Neuronal stem cell (in vitro differentiated cells): ENCODE data around the gene NAE1.
"Not testable (repeated sequence)": the region's sequence is repeated elsewhere in the genome, so short reads cannot be mapped to it uniquely, and the experiment has no call there.

Experiments
- DNase-seq: peaks from one replicate; pipeline ENCODE4 v3.0.0-alpha.2; 2013; ENCODE audit warnings: low spot score
- H2AFZ ChIP-seq: one replicate; pipeline ENCODE4 v1.6.1; 2013; ENCODE audit warnings: mild to moderate bottlenecking, low read length, inconsistent platforms
- H2AK5ac ChIP-seq: 2 replicates; pipeline ENCODE4 v1.6.1; 2013; ENCODE audit warnings: low read depth, mild to moderate bottlenecking, inconsistent platforms, low read length, moderate library complexity, mixed read lengths
- H2BK120ac ChIP-seq: 2 replicates; pipeline ENCODE4 v1.6.1; 2013; ENCODE audit warnings: low read depth, mild to moderate bottlenecking, inconsistent platforms, low read length, moderate library complexity, mixed read lengths
- H2BK12ac ChIP-seq: one replicate; pipeline ENCODE4 v1.6.1; 2013; ENCODE audit warnings: low read length, inconsistent platforms
- H2BK15ac ChIP-seq: 2 replicates; pipeline ENCODE4 v1.6.1; 2013; ENCODE audit warnings: mild to moderate bottlenecking, low read length, inconsistent platforms, mixed read lengths
- H2BK5ac ChIP-seq: one replicate; pipeline ENCODE4 v1.6.1; 2013; ENCODE audit warnings: inconsistent platforms, mild to moderate bottlenecking, low read length, moderate library complexity
- H3K14ac ChIP-seq: one replicate; pipeline ENCODE4 v1.6.1; 2013; ENCODE audit warnings: low read length, inconsistent platforms
- H3K18ac ChIP-seq: 2 replicates; pipeline ENCODE4 v1.6.1; 2013; ENCODE audit warnings: low read length, inconsistent platforms
- H3K23ac ChIP-seq: 2 replicates; pipeline ENCODE4 v1.6.1; 2013; ENCODE audit warnings: low read depth, mild to moderate bottlenecking, mixed read lengths, low read length, inconsistent platforms; ENCODE audit not compliant: poor library complexity
- H3K27ac ChIP-seq: replicated peaks from 3 replicates; pipeline ENCODE4 v1.5.1; 2013; ENCODE audit warnings: low read length, inconsistent platforms
- H3K27me3 ChIP-seq, 3 experiments: 2 replicates each; pipeline ENCODE4 v1.6.1; 2013; ENCODE audit warnings: low read length in 3 of 3, mild to moderate bottlenecking in 2 of 3, inconsistent platforms in 1 of 3, low read depth in 1 of 3, mixed read lengths in 1 of 3, moderate library complexity in 1 of 3; ENCODE audit not compliant: control insufficient read depth in 3 of 3, insufficient read depth in 3 of 3
- H3K36me3 ChIP-seq, 2 donors: replicated peaks in 1 of 2; 2 replicates each; pipeline ENCODE4 v1.6.1; 2013; ENCODE audit warnings: low read length in 2 of 2; ENCODE audit not compliant: control insufficient read depth in 2 of 2, insufficient read depth in 2 of 2
- H3K4ac ChIP-seq: 2 replicates; pipeline ENCODE4 v1.6.1; 2013; ENCODE audit warnings: inconsistent platforms, mild to moderate bottlenecking, low read length, moderate library complexity
- H3K4me1 ChIP-seq, 2 donors: 1 replicate in 1 of 2; 2 replicates in 1 of 2; pipeline ENCODE4 v1.6.1; 2013; ENCODE audit warnings: low read length in 2 of 2, low read depth in 1 of 2; ENCODE audit not compliant: control insufficient read depth in 2 of 2, insufficient read depth in 1 of 2
- H3K4me2 ChIP-seq: one replicate; pipeline ENCODE4 v1.6.1; 2013; ENCODE audit warnings: mild to moderate bottlenecking, low read length, inconsistent platforms; ENCODE audit not compliant: insufficient read depth, poor library complexity, severe bottlenecking
- H3K4me3 ChIP-seq, 2 donors: 2 replicates each; pipeline ENCODE4 v1.5.1; 2013; ENCODE audit warnings: low read length in 2 of 2, mild to moderate bottlenecking in 2 of 2, inconsistent platforms in 1 of 2, moderate library complexity in 1 of 2
- H3K79me1 ChIP-seq: one replicate; pipeline ENCODE4 v1.6.1; 2013; ENCODE audit warnings: low read depth, mild to moderate bottlenecking, inconsistent platforms, low read length, moderate library complexity
- H3K9ac ChIP-seq: one replicate; pipeline ENCODE4 v1.6.1; 2013; ENCODE audit warnings: mild to moderate bottlenecking, low read depth, low read length, inconsistent platforms; ENCODE audit not compliant: poor library complexity
- H3K9me3 ChIP-seq, 2 donors: replicated peaks in 1 of 2; 2 replicates each; pipeline versions ENCODE3 to v1.6.1; 2013; ENCODE audit warnings: low read length in 2 of 2, mild to moderate bottlenecking in 2 of 2, inconsistent platforms in 1 of 2, low read depth in 1 of 2, mixed read lengths in 1 of 2, moderate library complexity in 1 of 2; ENCODE audit not compliant: control insufficient read depth in 2 of 2, insufficient read depth in 1 of 2
- H4K8ac ChIP-seq: one replicate; pipeline ENCODE4 v1.6.1; 2013; ENCODE audit warnings: low read depth, mild to moderate bottlenecking, inconsistent platforms, low read length, moderate library complexity
- H4K91ac ChIP-seq: one replicate; pipeline ENCODE4 v1.6.1; 2013; ENCODE audit warnings: low read length, low read depth, mild to moderate bottlenecking, inconsistent platforms; ENCODE audit not compliant: poor library complexity
- WGBS, 2 donors: extraction: QIAGEN DNeasy Blood & Tissue Kit; methylation state at CpG; one replicate each; pipeline ENCODE4 v1.1.7; 2013; ENCODE audit warnings: missing lambda C conversion rate in 2 of 2, mixed read lengths in 1 of 2; ENCODE audit not compliant: insufficient read length in 2 of 2, insufficient replicate concordance in 1 of 2; ENCODE audit errors: extremely low coverage in 2 of 2; 5-methylcytosine and 5-hydroxymethylcytosine counted together

Gene NAE1

DNA sequence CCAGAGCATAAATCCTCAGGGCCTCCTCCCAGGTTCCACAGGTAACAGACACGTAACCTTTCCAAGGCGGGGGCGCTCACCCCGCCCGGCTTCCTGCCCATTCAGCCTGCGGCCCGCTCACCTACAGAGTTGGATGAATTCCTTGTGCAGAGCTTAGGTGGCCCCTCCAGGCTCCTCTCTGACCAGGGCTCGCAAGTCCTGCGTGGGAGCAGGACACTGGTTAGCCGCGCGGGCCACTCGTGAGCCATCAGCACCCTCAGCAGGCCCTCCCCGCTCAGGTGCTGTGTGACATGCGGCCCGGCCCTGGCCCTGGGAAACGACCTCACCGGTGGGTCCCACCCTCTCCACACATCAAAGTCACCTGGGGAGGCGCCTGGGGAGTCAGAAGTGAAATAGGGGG is 29.9 kb downstream of the NAE1 start:
- no CpG with 5 or more reads among the region's 19 CpGs for WGBS, 2 donors
- Histone ChIP-seq H2BK5ac (no peak overlapping the region), H2AK5ac (no peak overlapping the region), H2BK120ac (no peak overlapping the region), H3K18ac (peak overlapping the region; percentile 48), H4K8ac (no peak overlapping the region), H3K79me1 (no peaks in the 10 kb centered on the region), H3K4ac (no peak overlapping the region), H3K36me3 (peaks cover 23 to 47% of the 10 kb centered on the region in 2 donors), H3K23ac (no peak overlapping the region), H3K9me3 (no peaks in the 10 kb centered on the region), H2BK15ac (no peak overlapping the region), H3K14ac (no peak overlapping the region), H4K91ac (no peak overlapping the region), H3K4me1 (no peaks in the 10 kb centered on the region), H2BK12ac (no peak overlapping the region), H3K27me3 (no peaks in the 10 kb centered on the region), H3K4me3 (no peak overlapping the region), H2AFZ (no peak overlapping the region), H3K9ac (no peak overlapping the region), H3K27ac (no peak overlapping the region), H3K4me2 (no peak overlapping the region)
- DNase-seq: no peak

DNA sequence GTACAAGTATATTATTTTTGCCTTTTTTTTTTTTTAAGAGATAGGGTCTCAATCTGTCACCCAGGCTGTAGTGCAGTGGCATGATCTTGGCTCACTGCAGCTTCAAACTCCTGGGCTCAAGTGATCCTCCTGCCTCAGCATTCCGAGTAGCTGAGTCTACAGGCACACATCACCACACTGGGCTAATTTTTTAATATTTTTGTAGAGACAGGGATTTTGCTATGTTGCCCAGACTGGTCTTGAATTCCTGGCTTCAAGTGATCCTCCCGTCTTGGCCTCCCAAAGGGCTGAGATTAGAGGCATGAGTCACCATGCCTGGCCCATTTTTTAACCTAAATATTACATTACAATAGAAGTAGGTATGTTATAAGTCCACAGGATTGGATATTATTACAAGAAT is 32.6 kb downstream of the NAE1 start:
- Histone ChIP-seq H3K36me3 (peaks cover 9 to 21% of the 10 kb centered on the region in 2 donors), H2AK5ac (no peak overlapping the region), H3K27me3 (no peaks in the 10 kb centered on the region), H3K79me1 (no peaks in the 10 kb centered on the region), H2BK15ac (no peak overlapping the region), H3K4me2 (no peak overlapping the region), H4K8ac (no peak overlapping the region), H2BK5ac (no peak overlapping the region), H3K9ac (no peak overlapping the region), H3K18ac (no peak overlapping the region), H3K14ac (no peak overlapping the region), H3K4me3 (no peak overlapping the region), H3K23ac (no peak overlapping the region), H3K4me1 (no peaks in the 10 kb centered on the region), H3K9me3 (no peaks in the 10 kb centered on the region), H2BK120ac (no peak overlapping the region), H2AFZ (no peak overlapping the region), H3K4ac (no peak overlapping the region), H2BK12ac (no peak overlapping the region), H4K91ac (no peak overlapping the region), H3K27ac (no peak overlapping the region)
- no CpG with 5 or more reads among the region's 2 CpGs for WGBS, 2 donors
- no peak for DNase-seq

DNA sequence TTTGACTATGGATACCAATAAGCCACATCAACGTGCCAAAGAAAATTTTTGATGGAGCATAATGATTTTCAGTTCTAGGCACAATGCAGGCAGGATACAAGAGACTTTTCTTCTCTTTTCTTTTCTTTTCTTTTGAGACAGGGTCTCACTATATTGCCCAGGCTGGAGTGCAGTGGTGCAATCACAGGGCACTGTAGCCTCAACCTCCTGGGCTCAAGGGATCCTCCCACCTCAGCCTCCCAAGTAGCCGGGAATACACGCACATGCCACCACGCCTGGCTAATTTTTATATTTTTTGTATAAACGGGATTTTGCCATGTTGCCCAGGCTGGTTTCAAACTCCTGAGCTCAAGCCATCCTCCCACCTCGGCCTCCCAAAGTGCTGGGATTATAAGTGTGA is 36.8 kb downstream of the NAE1 start:
- H3K4me3 ChIP-seq, H3K14ac ChIP-seq, DNase-seq, H3K27ac ChIP-seq, H3K4me1 ChIP-seq, H3K18ac ChIP-seq, H3K23ac ChIP-seq, H3K4ac ChIP-seq, H2BK15ac ChIP-seq, H3K36me3 ChIP-seq, H3K27me3 ChIP-seq, H4K91ac ChIP-seq, H3K4me2 ChIP-seq, H2AFZ ChIP-seq, H4K8ac ChIP-seq, H3K79me1 ChIP-seq, H2BK12ac ChIP-seq, H3K9ac ChIP-seq, H2AK5ac ChIP-seq, H2BK5ac ChIP-seq, H3K9me3 ChIP-seq, H2BK120ac ChIP-seq: not testable (repeated sequence)
- no CpG with 5 or more reads among the region's 6 CpGs for WGBS, 2 donors

DNA sequence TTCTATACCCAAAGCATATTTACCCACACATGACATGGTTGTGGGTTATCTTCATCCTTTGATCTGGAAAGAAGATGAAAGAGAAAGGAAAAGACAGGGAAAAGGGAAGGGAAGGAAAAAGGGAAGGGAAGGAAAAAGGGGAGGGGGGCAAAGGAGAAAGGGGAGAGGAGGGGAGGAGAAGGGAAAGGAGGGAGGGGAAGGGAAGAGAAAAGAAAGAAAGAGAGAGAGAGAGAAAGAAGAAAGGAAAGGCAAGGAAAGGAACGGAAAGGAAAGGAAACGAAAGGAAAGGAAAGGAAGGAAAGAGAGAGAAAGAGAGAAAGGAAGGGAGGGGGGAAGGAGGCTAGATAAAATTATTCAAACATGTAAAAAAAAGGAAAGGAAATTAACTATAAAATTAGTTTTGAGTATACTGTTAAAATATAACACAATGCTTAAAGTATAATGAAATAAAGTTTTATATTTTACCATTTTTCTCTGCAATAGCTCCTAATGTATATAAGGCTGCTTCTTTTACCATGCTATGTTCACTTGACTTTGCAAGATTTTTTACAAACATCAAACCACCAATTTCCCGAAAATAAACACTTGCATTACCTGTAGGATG is 40.5 kb downstream of the NAE1 start:
- no peaks in the 10 kb centered on the region for H3K9me3 ChIP-seq
- no peak overlapping the region for H2BK15ac ChIP-seq
- no peak overlapping the region for H2AK5ac ChIP-seq
- H3K79me1 ChIP-seq: no peaks in the 10 kb centered on the region
- no CpG with 5 or more reads among the region's 3 CpGs for WGBS, 2 donors
- H3K4me1 ChIP-seq: no peaks in the 10 kb centered on the region
- H3K4me3 ChIP-seq: no peak overlapping the region
- no peak overlapping the region for H3K23ac ChIP-seq
- no peak overlapping the region for H3K14ac ChIP-seq
- H4K91ac ChIP-seq: no peak overlapping the region
- no peaks in the 10 kb centered on the region for H3K36me3 ChIP-seq
- no peak overlapping the region for H3K9ac ChIP-seq
- H3K27me3 ChIP-seq: no peaks in the 10 kb centered on the region
- H2BK12ac ChIP-seq: no peak overlapping the region
- no peak overlapping the region for H3K27ac ChIP-seq
- H2AFZ ChIP-seq: no peak overlapping the region
- no peak overlapping the region for H4K8ac ChIP-seq
- no peak overlapping the region for H3K4me2 ChIP-seq
- H3K18ac ChIP-seq: no peak overlapping the region
- no peak overlapping the region for H2BK120ac ChIP-seq
- H2BK5ac ChIP-seq: no peak overlapping the region
- H3K4ac ChIP-seq: no peak overlapping the region
- DNase-seq: no peak
